Measurements from ENCODE around the gene PAQR8. TPM values are rescaled to one million over a fixed set of nuclear protein-coding genes. Genes with fewer than 3 reads are reported as not detected.

Gene PAQR8
- total RNA-seq, 1 donor from 2014 or later, result 7.5 TPM

GRCh38 chr6:52454556-52454955 lies 92.6 kb downstream of the PAQR8 start:
- no peak overlapping the region for H3K27ac Mint-ChIP-seq (ENCODE audit: unreplicated experiment)
- no peak for TF ChIP-seq CTCF (IDR thresholded peaks at IDR 0.05; ENCODE audit: unreplicated experiment)
- peaks cover 15% of the 10 kb centered on the region for H3K36me3 Mint-ChIP-seq (ENCODE audit: low read depth, unreplicated experiment)
- H3K4me1 Mint-ChIP-seq (ENCODE audit: unreplicated experiment), result no peaks in the 10 kb centered on the region
- no peaks in the 10 kb centered on the region for H3K27me3 Mint-ChIP-seq (ENCODE audit: unreplicated experiment)
- no peak for DNase-seq (ENCODE audit: low spot score)
- H3K9me3 Mint-ChIP-seq (ENCODE audit: unreplicated experiment), result peaks cover 14% of the 10 kb centered on the region
- H3K4me3 Mint-ChIP-seq (ENCODE audit: unreplicated experiment), result no peak overlapping the region

GRCh38 chr6:52457096-52457495 lies 95.1 kb downstream of the PAQR8 start:
- Mint-ChIP-seq H3K4me3 (ENCODE audit: unreplicated experiment) (no peak overlapping the region), H3K27me3 (ENCODE audit: unreplicated experiment) (no peaks in the 10 kb centered on the region), H3K4me1 (ENCODE audit: unreplicated experiment) (no peaks in the 10 kb centered on the region), H3K9me3 (ENCODE audit: unreplicated experiment) (no peaks in the 10 kb centered on the region), H3K36me3 (ENCODE audit: low read depth, unreplicated experiment) (no peaks in the 10 kb centered on the region), H3K27ac (ENCODE audit: unreplicated experiment) (no peak overlapping the region)
- DNase-seq (ENCODE audit: low spot score), result no peak
- no peak for TF ChIP-seq CTCF (IDR thresholded peaks at IDR 0.05; ENCODE audit: unreplicated experiment)

Other genes with a start within 250 kb of the PAQR8 start
- not detected for gene IL17A, start 175.8 kb upstream of the PAQR8 start, total RNA-seq (ENCODE audit: unreplicated experiment)
- not detected for gene IL17F, start 117.7 kb upstream of the PAQR8 start, total RNA-seq (ENCODE audit: unreplicated experiment)
- gene MCM3, start 77.4 kb upstream of the PAQR8 start, total RNA-seq (ENCODE audit: unreplicated experiment), result 50.0 TPM
- gene EFHC1, start 58.2 kb downstream of the PAQR8 start, total RNA-seq (ENCODE audit: unreplicated experiment), result 29.0 TPM
- 29.4 TPM for gene TRAM2, start 214.9 kb downstream of the PAQR8 start, total RNA-seq (ENCODE audit: unreplicated experiment)

Measured in endothelial cell (in vitro differentiated cells).